Breast epithelium (tissue), 4 donors: Measurements from ENCODE around the gene DUSP22. TPM values are rescaled to one million over a fixed set of nuclear protein-coding genes. Genes with fewer than 3 reads are reported as not detected.

Experiments
- DNase-seq, 2 donors: peaks; one replicate each; pipeline ENCODE4 v3.0.0-alpha.2; 2019; ENCODE audit warnings: low spot score in 2 of 2
- H3K27ac ChIP-seq, 2 donors: fragments of 200-600 bp; sonication (generic) in 1 of 2; one replicate each; pipeline ENCODE4 v1.5.1; 2016 to 2019; ENCODE audit warnings: mild to moderate bottlenecking in 1 of 2
- H3K27me3 ChIP-seq, 2 donors: fragments of 200-600 bp; sonication (generic) in 1 of 2; one replicate each; pipeline versions ENCODE4 v1.5.1 to v1.6.0; 2017 to 2019; ENCODE audit warnings: control low read depth in 1 of 2, mild to moderate bottlenecking in 1 of 2
- H3K36me3 ChIP-seq: fragments of 200-600 bp; one replicate; pipeline ENCODE4 v1.5.1; 2019
- H3K4me1 ChIP-seq, 2 donors: fragments of 200-600 bp; sonication (generic); one replicate each; pipeline ENCODE4 v1.5.1; 2016 to 2019; ENCODE audit warnings: control low read depth in 1 of 2
- H3K4me3 ChIP-seq, 3 donors: fragments of 200-600 bp; sonication (generic); 1 replicate in 2 of 3; 2 replicates in 1 of 3; pipeline ENCODE4 v1.5.1; 2016 to 2019; ENCODE audit warnings: mild to moderate bottlenecking in 3 of 3, moderate library complexity in 2 of 3
- H3K9me3 ChIP-seq, 2 donors: fragments of 200-600 bp; sonication (generic) in 1 of 2; one replicate each; pipeline ENCODE4 v1.5.1; 2016 to 2019; ENCODE audit warnings: control low read depth in 1 of 2
- CTCF ChIP-seq, 3 donors: fragments of 450-650 bp; IDR thresholded peaks; one replicate each; pipeline ENCODE4 v1.5.1; 2016 to 2017; ENCODE audit warnings: antibody characterized with exemption in 3 of 3, mild to moderate bottlenecking in 3 of 3, moderate library complexity in 3 of 3
- POLR2A ChIP-seq: fragments of 450-650 bp; IDR thresholded peaks from one replicate; pipeline ENCODE4 v1.6.1; 2016; ENCODE audit warnings: antibody characterized with exemption, mild to moderate bottlenecking, moderate library complexity
- POLR2AphosphoS5 ChIP-seq, 3 donors: sonication (generic); formaldehyde crosslinking; IDR thresholded peaks; one replicate each; pipeline ENCODE4 v1.6.1; 2017; ENCODE audit warnings: antibody characterized with exemption in 3 of 3
- intact Hi-C: fragments of 100-400 bp; cut with DNase I; formaldehyde crosslinking; loops from one replicate; pipeline ENCODE4 v1.15.1; 2023; ENCODE audit warnings: low total_unique reads
- total RNA-seq, 3 donors: library from RNA; depleted of rRNA; stranded (reverse); fragments of >200 nt; gene quantifications; one replicate each; pipeline ENCODE4 v1.1.0, GENCODE V29; 2016

The DUSP22 gene
- total RNA-seq, 3 donors from 2014 or later: 55.6 to 81.9 (median 59.0) TPM

GRCh38 chr6:353642-354614 is 61.6 kb downstream of the DUSP22 start:
- Histone ChIP-seq H3K27me3 (no peaks in the 10 kb centered on the region), H3K4me1 (no peaks in the 10 kb centered on the region), H3K4me3 (no peak overlapping the region), H3K27ac (no peak overlapping the region), H3K36me3 (no peaks in the 10 kb centered on the region), H3K9me3 (no peaks in the 10 kb centered on the region)
- peak in 1 of 2 donors; percentile 48 for DNase-seq
- TF ChIP-seq POLR2AphosphoS5 (IDR thresholded peaks at IDR 0.05) (no peak), CTCF (IDR thresholded peaks at IDR 0.05) (no peak), POLR2A (no peak)
- intact Hi-C loops: no loop called here

- no peaks in the 10 kb centered on the region for H3K4me1 ChIP-seq
- no peaks in the 10 kb centered on the region for H3K27me3 ChIP-seq
- no peaks in the 10 kb centered on the region for H3K36me3 ChIP-seq
- DNase-seq: peak in 1 of 2 donors; percentile 28
- H3K9me3 ChIP-seq: no peaks in the 10 kb centered on the region
- no peak overlapping the region for H3K4me3 ChIP-seq
- TF ChIP-seq CTCF (IDR thresholded peaks at IDR 0.05) (no peak), POLR2A (no peak), POLR2AphosphoS5 (IDR thresholded peaks at IDR 0.05) (no peak)
- intact Hi-C loops: no loop called here
- H3K27ac ChIP-seq: no peak overlapping the region
Observed at GRCh38 chr6:354631-355280, 62.5 kb downstream of the DUSP22 start.

GRCh38 chr6:355373-356208 is 63.3 kb downstream of the DUSP22 start:
- no peaks in the 10 kb centered on the region for H3K9me3 ChIP-seq
- H3K4me3 ChIP-seq: no peak overlapping the region
- H3K27me3 ChIP-seq: no peaks in the 10 kb centered on the region
- H3K36me3 ChIP-seq: no peaks in the 10 kb centered on the region
- peak in 1 of 2 donors; percentile 44 for DNase-seq
- no peaks in the 10 kb centered on the region for H3K4me1 ChIP-seq
- intact Hi-C loops: no loop called here
- no peak for TF ChIP-seq POLR2A
- no peak for TF ChIP-seq POLR2AphosphoS5 (IDR thresholded peaks at IDR 0.05)
- TF ChIP-seq CTCF (IDR thresholded peaks at IDR 0.05): no peak
- no peak overlapping the region for H3K27ac ChIP-seq

- Histone ChIP-seq H3K36me3 (no peaks in the 10 kb centered on the region), H3K4me1 (no peaks in the 10 kb centered on the region), H3K9me3 (no peaks in the 10 kb centered on the region), H3K27me3 (no peaks in the 10 kb centered on the region), H3K27ac (no peak overlapping the region), H3K4me3 (no peak overlapping the region)
- TF ChIP-seq POLR2AphosphoS5 (IDR thresholded peaks at IDR 0.05): no peak
- no peak for TF ChIP-seq CTCF (IDR thresholded peaks at IDR 0.05)
- no peak for TF ChIP-seq POLR2A
- DNase-seq: no peak
- intact Hi-C loops: no loop called here
Observed at GRCh38 chr6:356828-357251, 64.6 kb downstream of the DUSP22 start.
